ENCODE measurements around the gene B4GALNT2.
"Not testable (repeated sequence)": the region's sequence is repeated elsewhere in the genome, so short reads cannot be mapped to it uniquely, and the experiment has no call there.

Gene B4GALNT2

GRCh38 chr17:49100601-49101000, 32.0 kb upstream of the B4GALNT2 start:
- H3K79me2 ChIP-seq (ENCODE audit: insufficient read depth, low read depth) = no peaks in the 10 kb centered on the region
- no peak overlapping the region for H3K4me2 ChIP-seq
- no peak overlapping the region for H2AFZ ChIP-seq (ENCODE audit: low read depth)
- no peak overlapping the region for H3K9ac ChIP-seq
- H4K20me1 ChIP-seq (ENCODE audit: insufficient read depth) = no peaks in the 10 kb centered on the region
- no peak for TF ChIP-seq CTCF (conservative IDR thresholded peaks at IDR 0.05; ENCODE audit: low read depth, low read length)
- H3K36me3 ChIP-seq (ENCODE audit: insufficient read depth) = no peaks in the 10 kb centered on the region
- no peak overlapping the region for H3K4me3 ChIP-seq (IDR thresholded peaks at IDR 0.05; ENCODE audit: insufficient read depth, low read depth, low read length)
- H3K27ac ChIP-seq = no peak overlapping the region
- H3K4me1 ChIP-seq (ENCODE audit: low read depth, poor library complexity, severe bottlenecking) = no peaks in the 10 kb centered on the region
- H3K27me3 ChIP-seq (ENCODE audit: insufficient read depth, low read depth) = no peaks in the 10 kb centered on the region

GRCh38 chr17:49101054-49101534, 31.5 kb upstream of the B4GALNT2 start:
- no peaks in the 10 kb centered on the region for H3K27me3 ChIP-seq (ENCODE audit: insufficient read depth, low read depth)
- H3K4me2 ChIP-seq = no peak overlapping the region
- TF ChIP-seq CTCF (conservative IDR thresholded peaks at IDR 0.05; ENCODE audit: low read depth, low read length) = no peak
- no peaks in the 10 kb centered on the region for H3K79me2 ChIP-seq (ENCODE audit: insufficient read depth, low read depth)
- no peak overlapping the region for H3K4me3 ChIP-seq (IDR thresholded peaks at IDR 0.05; ENCODE audit: insufficient read depth, low read depth, low read length)
- no peak overlapping the region for H3K27ac ChIP-seq
- no peaks in the 10 kb centered on the region for H3K4me1 ChIP-seq (ENCODE audit: low read depth, poor library complexity, severe bottlenecking)
- H3K36me3 ChIP-seq (ENCODE audit: insufficient read depth) = no peaks in the 10 kb centered on the region
- H4K20me1 ChIP-seq (ENCODE audit: insufficient read depth) = no peaks in the 10 kb centered on the region
- H3K9ac ChIP-seq = no peak overlapping the region
- no peak overlapping the region for H2AFZ ChIP-seq (ENCODE audit: low read depth)

- H3K9ac ChIP-seq; H3K27me3 ChIP-seq (ENCODE audit: insufficient read depth, low read depth); H3K79me2 ChIP-seq (ENCODE audit: insufficient read depth, low read depth); H4K20me1 ChIP-seq (ENCODE audit: insufficient read depth); H3K4me2 ChIP-seq; H3K4me3 ChIP-seq (IDR thresholded peaks at IDR 0.05; ENCODE audit: insufficient read depth, low read depth, low read length); H2AFZ ChIP-seq (ENCODE audit: low read depth); H3K36me3 ChIP-seq (ENCODE audit: insufficient read depth); H3K4me1 ChIP-seq (ENCODE audit: low read depth, poor library complexity, severe bottlenecking); H3K27ac ChIP-seq: not testable (repeated sequence)
Measured at GRCh38 chr17:49103360-49103759, 29.2 kb upstream of the B4GALNT2 start.

GRCh38 chr17:49104511-49105074, 28.0 kb upstream of the B4GALNT2 start:
- Histone ChIP-seq H3K4me2 (no peak overlapping the region), H3K4me3 (IDR thresholded peaks at IDR 0.05; ENCODE audit: insufficient read depth, low read depth, low read length) (no peak overlapping the region), H3K27ac (no peak overlapping the region), H2AFZ (ENCODE audit: low read depth) (no peak overlapping the region), H3K4me1 (ENCODE audit: low read depth, poor library complexity, severe bottlenecking) (no peaks in the 10 kb centered on the region), H3K9ac (no peak overlapping the region), H4K20me1 (ENCODE audit: insufficient read depth) (no peaks in the 10 kb centered on the region), H3K79me2 (ENCODE audit: insufficient read depth, low read depth) (no peaks in the 10 kb centered on the region), H3K27me3 (ENCODE audit: insufficient read depth, low read depth) (no peaks in the 10 kb centered on the region), H3K36me3 (ENCODE audit: insufficient read depth) (no peaks in the 10 kb centered on the region)
- no peak for TF ChIP-seq CTCF (conservative IDR thresholded peaks at IDR 0.05; ENCODE audit: low read depth, low read length)

GRCh38 chr17:49106321-49107210, 26.0 kb upstream of the B4GALNT2 start:
- Histone ChIP-seq H3K27me3 (ENCODE audit: insufficient read depth, low read depth) (no peaks in the 10 kb centered on the region), H3K4me1 (ENCODE audit: low read depth, poor library complexity, severe bottlenecking) (peaks cover 7% of the 10 kb centered on the region), H3K4me2 (no peak overlapping the region), H2AFZ (ENCODE audit: low read depth) (no peak overlapping the region), H3K9ac (no peak overlapping the region), H3K4me3 (IDR thresholded peaks at IDR 0.05; ENCODE audit: insufficient read depth, low read depth, low read length) (no peak overlapping the region), H4K20me1 (ENCODE audit: insufficient read depth) (no peaks in the 10 kb centered on the region), H3K36me3 (ENCODE audit: insufficient read depth) (no peaks in the 10 kb centered on the region), H3K27ac (no peak overlapping the region), H3K79me2 (ENCODE audit: insufficient read depth, low read depth) (no peaks in the 10 kb centered on the region)
- TF ChIP-seq CTCF (conservative IDR thresholded peaks at IDR 0.05; ENCODE audit: low read depth, low read length) = no peak

Measured in KMS-11 (cell line).